Measurements from ENCODE around the gene SYT17. TPM values are rescaled to one million over a fixed set of nuclear protein-coding genes. Genes with fewer than 3 reads are reported as not detected.

Gene SYT17
- polyA plus RNA-seq, 2 of the 4 experiments (the other 2 are of a cell fraction), result 9.8 to 18.7 TPM

GRCh38 chr16:19291475-19291874, 123.4 kb downstream of the SYT17 start:
- Histone ChIP-seq H3K27ac (peak overlapping the region in 1 of 2 experiments; percentile 57; a peak in 2 of 6 replicates), H3K4me2 (no peak overlapping the region), H3K4me3 (no peak overlapping the region), H3K4me1 (peaks cover 19% of the 10 kb centered on the region), H3K9me3 (no peaks in the 10 kb centered on the region)
- peak in 1 of 2 experiments; percentile 54; a peak in 3 of 6 replicates for ATAC-seq
- WGBS (ENCODE audit: missing lambda C conversion rate), result 72% methylated on average over 4 of the region's 4 CpGs
- POLR2A ChIA-PET, result no interaction called here
- no peak for FAIRE-seq
- peak in 1 of 2 experiments; percentile 60 for DNase-seq (ENCODE audit: low read depth in 1 of 2, low spot score in 1 of 2)
- CTCF ChIA-PET, result no interaction called here
- TF ChIP-seq ZSCAN20 (CRISPR knock-in tag; IDR thresholded peaks at IDR 0.05) (no peak), MAFK (IDR thresholded peaks at IDR 0.05; ENCODE audit: partially characterized antibody) (peak; percentile 82), RARB (CRISPR knock-in tag; IDR thresholded peaks at IDR 0.05) (no peak), TP53 (CRISPR knock-in tag; IDR thresholded peaks at IDR 0.05) (no peak), KDM5A (IDR thresholded peaks at IDR 0.05) (no peak), MYC (IDR thresholded peaks at IDR 0.05; ENCODE audit: borderline replicate concordance, low read length) (no peak), NFE2L2 (conservative IDR thresholded peaks at IDR 0.05; ENCODE audit: low read length) (0 out of 2 replicates have a peak, but pooled peaks have one; percentile 14), EHF (CRISPR knock-in tag; IDR thresholded peaks at IDR 0.05) (no peak)

- FAIRE-seq, result no peak
- H3K4me1 ChIP-seq, result peaks cover 19% of the 10 kb centered on the region
- ChIA-PET CTCF (no interaction called here), POLR2A (no interaction called here)
- TF ChIP-seq ATOH8 (CRISPR knock-in tag; IDR thresholded peaks at IDR 0.05; ENCODE audit: low read depth) (no peak), BHLHE40 (IDR thresholded peaks at IDR 0.05; ENCODE audit: low read depth, low read length) (no peak), E2F6 (IDR thresholded peaks at IDR 0.05; ENCODE audit: borderline replicate concordance, low read depth) (no peak), MAX (IDR thresholded peaks at IDR 0.05) (no peak), SREBF2 (IDR thresholded peaks at IDR 0.05) (no peak), HMGXB4 (CRISPR knock-in tag; IDR thresholded peaks at IDR 0.05; ENCODE audit: borderline replicate concordance) (no peak), FOXS1 (CRISPR knock-in tag; IDR thresholded peaks at IDR 0.05) (no peak)
- H3K27ac ChIP-seq, result no peak overlapping the region
- ATAC-seq, result no peak
- no peak overlapping the region for H3K4me3 ChIP-seq
- no peak overlapping the region for H3K4me2 ChIP-seq
- H3K9me3 ChIP-seq, result no peaks in the 10 kb centered on the region
- DNase-seq (ENCODE audit: low read depth in 1 of 2, low spot score in 1 of 2), result no peak
- WGBS (ENCODE audit: missing lambda C conversion rate), result 68% methylated on average over 5 of the region's 5 CpGs
Observed at GRCh38 chr16:19292186-19292585, 124.1 kb downstream of the SYT17 start.

DNA sequence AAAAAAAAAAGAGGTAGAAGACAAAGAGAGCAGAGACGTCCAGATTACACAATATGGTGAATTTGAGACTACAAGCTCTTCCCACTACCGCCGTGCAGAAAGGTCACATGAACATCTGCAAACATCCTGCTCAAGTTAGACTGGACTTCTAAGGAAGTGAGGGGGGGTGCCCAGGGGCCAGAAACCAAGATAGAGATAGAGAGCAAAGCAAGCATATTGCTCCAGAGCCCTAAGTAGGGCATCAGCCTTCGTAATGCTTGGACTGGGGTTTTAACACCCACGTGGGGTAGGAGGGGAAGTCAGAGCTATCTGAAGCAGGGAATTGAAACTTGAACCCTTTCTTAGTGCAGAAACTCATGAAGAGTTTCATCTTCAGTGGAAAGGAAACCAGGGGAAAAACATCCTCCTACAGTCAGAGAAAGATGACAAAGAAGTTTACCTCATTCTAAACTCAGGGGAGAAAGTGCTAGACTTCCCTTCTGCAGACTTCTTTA, 126.2 kb downstream of the SYT17 start:
- TF ChIP-seq HOXB13 (CRISPR knock-in tag; IDR thresholded peaks at IDR 0.05; ENCODE audit: low read depth) (no peak), SMC3 (IDR thresholded peaks at IDR 0.05) (no peak), HMGXB4 (CRISPR knock-in tag; IDR thresholded peaks at IDR 0.05; ENCODE audit: borderline replicate concordance) (no peak), ATOH8 (CRISPR knock-in tag; IDR thresholded peaks at IDR 0.05; ENCODE audit: low read depth) (no peak), MAZ (IDR thresholded peaks at IDR 0.05; ENCODE audit: borderline replicate concordance, low read depth, low read length) (no peak), MYC (IDR thresholded peaks at IDR 0.05; ENCODE audit: borderline replicate concordance, low read length) (no peak)
- peak in 1 of 2 experiments; percentile 45 for DNase-seq (ENCODE audit: low read depth in 1 of 2, low spot score in 1 of 2)
- no peak overlapping the region for H3K4me3 ChIP-seq
- H3K4me2 ChIP-seq, result peak overlapping the region; percentile 53
- no peaks in the 10 kb centered on the region for H3K9me3 ChIP-seq
- ATAC-seq, result no peak; a peak in 2 of 6 replicates
- CTCF ChIA-PET, result no interaction called here
- 21% methylated on average over 5 of the region's 5 CpGs for WGBS (ENCODE audit: missing lambda C conversion rate)
- POLR2A ChIA-PET, result no interaction called here
- FAIRE-seq, result no peak
- peaks cover 19% of the 10 kb centered on the region for H3K4me1 ChIP-seq
- H3K27ac ChIP-seq, result peak overlapping the region in 1 of 2 experiments; percentile 24; a peak in 1 of 6 replicates

Measured in A549 (cell line).